GM18951 (cell line): ENCODE data around the gene GRHL3.

Experiments used
- POLR2A ChIP-seq: IDR thresholded peaks from 4 replicates; pipeline ENCODE4 v1.6.1; 2011; ENCODE audit warnings: mild to moderate bottlenecking; ENCODE audit not compliant: insufficient read length, insufficient read depth; ENCODE audit errors: extremely low read depth
- in situ Hi-C: fragments of 300-500 bp; cut with MboI; formaldehyde crosslinking; loops from one replicate; pipeline ENCODE4 v1.12.0; 2022; ENCODE audit warnings: low sequenced_read_pairs, mixed read lengths, inconsistent platforms; ENCODE audit not compliant: unreplicated experiment

GRHL3 gene

DNA sequence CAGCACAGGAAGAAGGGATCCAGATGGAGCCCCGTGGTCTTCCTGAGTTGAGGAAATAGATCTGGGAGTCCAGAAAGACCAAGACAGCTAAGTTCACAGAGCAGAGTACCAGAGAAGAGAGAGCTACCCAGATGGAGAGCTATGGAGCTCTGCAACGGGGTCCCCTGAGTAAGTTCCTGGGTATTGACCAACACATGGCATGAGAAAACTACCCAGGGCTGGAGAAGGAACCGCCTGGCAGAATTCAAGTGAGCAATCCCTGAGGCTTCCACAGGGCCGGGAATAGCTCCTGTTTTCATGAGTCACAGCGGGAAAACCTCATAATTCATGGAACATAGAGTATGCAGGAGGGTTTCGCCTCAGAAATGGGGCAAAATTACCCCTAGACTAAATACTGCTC lies 74.7 kb downstream of the GRHL3 start:
- TF ChIP-seq POLR2A = no peak
- in situ Hi-C loops = loop anchor here (5.0 to 10.0 kb wide), 2 partner anchors 191 to 192 kb away; no protein-coding TSS in a partner anchor

GRCh38 chr1:24400065-24400464 lies 80.9 kb downstream of the GRHL3 start:
- in situ Hi-C loops = no loop called here

DNA sequence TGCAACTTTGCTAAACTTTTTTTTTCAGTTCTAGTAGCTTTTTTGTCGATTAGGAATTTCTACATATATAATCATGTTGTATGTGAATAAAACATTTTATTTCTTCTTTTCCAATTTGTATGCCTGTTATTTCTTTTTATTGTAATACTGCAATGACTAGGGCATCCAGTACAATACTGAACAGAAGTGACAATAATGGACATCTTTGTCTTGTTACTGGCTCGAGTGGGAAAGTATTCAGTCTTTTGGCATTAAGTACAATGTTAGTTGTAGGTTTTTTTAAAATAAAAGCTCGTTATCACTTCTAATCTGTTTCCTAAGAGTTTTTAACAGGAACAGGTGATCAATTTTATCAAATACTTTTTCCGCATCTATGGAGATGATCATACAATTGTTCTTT lies 84.6 kb downstream of the GRHL3 start:
- TF ChIP-seq POLR2A = no peak
- in situ Hi-C loops = no loop called here

More at GRCh38 chr1:24400065-24400464, 80.9 kb downstream of the GRHL3 start:
- TF ChIP-seq POLR2A = no peak
